MM.1S (cell line): ENCODE measurements around the gene SLC29A1.

Source experiments
- CTCF ChIP-seq: fragments of 300-600 bp; sonication (generic); IDR thresholded peaks from 2 replicates; pipeline ENCODE4 v1.5.1; 2016; ENCODE audit warnings: antibody characterized with exemption, low read length, mixed read lengths
- EZH2 ChIP-seq: fragments of 300-600 bp; sonication (generic); optimal IDR thresholded peaks from 2 replicates; pipeline ENCODE3; 2017; ENCODE audit warnings: low read depth, mild to moderate bottlenecking, antibody characterized with exemption, low read length, mixed read lengths
- EZH2phosphoT487 ChIP-seq: fragments of 300-600 bp; sonication (generic); IDR thresholded peaks from 2 replicates; pipeline ENCODE4 v1.6.1; 2018; ENCODE audit warnings: antibody characterized with exemption, low read length

DNA sequence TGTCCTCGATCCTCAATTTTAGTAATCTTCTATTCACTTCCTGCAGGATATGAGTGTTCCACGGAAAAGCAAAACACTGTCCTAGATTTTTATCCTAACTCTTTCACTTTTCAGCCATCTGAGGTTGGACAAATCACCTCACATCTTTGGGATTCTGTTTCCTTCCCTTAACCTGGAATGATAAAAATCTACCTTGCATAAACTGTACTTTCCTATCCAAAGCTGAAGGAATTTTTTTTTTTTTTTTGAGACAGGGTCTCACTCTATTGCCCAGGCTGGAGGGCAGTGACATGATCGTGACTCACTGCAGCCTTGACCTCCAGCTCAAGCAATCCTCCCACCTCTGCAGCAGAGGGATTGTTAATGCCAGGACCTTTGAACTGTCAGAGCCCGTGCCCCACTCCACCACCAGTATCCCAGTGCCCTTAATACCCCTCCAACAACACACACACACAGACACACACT lies 44.3 kb upstream of the SLC29A1 start:
- TF ChIP-seq CTCF (no peak), EZH2 (no peak), EZH2phosphoT487 (no peak)
